GM19455 (cell line): ENCODE data around the gene SERPINB1.
A peak's percentile ranks its signal among the peaks of the same experiment; 100 is the strongest.
"Not testable (repeated sequence)": the region's sequence is repeated elsewhere in the genome, so short reads cannot be mapped to it uniquely, and the experiment has no call there.

Source experiments
- ATAC-seq: cut with Tn5 transposase; IDR thresholded peaks from one replicate; pipeline ENCODE4 v1.9.1; 2021; ENCODE audit not compliant: unreplicated experiment

The SERPINB1 gene

DNA sequence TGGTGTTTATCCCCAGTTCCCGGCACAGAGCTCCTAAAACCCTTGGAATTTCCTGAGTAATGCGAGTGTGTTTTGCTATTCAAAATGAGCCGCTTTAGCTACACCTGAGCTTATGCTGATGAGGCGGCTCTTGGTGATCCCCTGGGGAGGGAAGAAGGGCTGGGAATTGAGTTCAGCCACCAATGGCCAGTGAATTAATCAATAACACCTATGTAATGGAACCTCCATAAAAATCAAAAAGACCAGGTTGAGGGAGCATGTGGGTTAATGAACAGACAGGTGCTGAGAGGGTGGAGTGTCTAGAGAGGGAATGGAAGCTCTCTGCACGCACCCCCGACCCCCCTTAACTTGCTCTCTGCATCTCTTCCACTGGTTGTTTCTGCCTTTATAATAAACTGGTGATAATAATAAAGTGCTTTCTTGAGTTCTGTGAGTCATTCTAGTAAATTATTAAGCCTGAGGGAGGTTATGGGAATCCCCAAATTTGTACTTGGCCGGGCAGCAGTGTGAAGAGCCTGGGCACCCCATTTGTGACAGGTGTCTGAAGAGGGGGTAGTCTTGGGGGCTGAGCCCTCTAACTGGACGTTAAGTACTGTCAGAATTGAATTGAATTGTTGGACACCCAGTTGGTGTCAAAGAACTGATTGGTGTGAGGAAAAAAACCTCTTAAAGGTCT, 24.6 kb upstream of the SERPINB1 start:
- no peak for ATAC-seq

DNA sequence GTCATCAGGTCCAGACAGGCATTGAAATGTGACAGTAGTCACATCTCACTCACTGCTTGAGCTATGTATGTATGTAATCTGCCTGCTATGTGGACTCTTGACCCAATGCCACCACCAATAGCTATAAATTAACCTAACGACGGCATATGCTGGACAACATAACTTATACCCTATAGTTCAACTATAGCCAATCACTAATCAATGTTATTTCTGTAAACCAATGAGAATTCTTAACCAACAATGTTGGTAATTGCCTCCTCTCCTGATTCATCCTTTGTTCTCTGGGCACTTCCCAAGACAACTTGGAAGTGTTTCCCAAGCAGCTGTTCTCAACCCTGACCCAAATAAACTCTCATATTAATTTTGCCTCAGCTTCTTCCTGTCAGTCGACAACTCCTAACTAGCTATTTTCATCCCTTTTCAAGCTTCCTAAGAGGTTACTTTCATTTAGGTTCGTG, 24.1 kb upstream of the SERPINB1 start:
- ATAC-seq, result no peak

DNA sequence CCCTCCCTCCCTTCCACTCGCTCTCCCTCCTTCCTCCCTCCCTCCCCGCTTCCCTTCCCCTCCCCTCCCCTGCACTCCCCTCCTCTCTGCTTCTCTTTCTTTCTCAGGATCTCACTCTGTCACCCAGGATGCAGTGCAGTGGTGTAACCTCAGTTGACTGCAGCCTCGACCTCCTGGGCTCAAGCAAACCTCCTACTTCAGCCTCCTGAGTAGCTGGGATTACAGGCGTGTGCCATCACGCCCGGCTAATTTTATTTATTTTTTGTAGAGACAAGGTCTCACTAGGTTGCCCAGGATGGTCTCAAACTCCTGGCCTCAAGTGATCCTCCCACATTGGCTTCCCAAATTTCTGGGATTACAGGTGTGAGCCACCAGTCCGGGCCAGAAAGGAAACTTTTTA, 23.6 kb upstream of the SERPINB1 start:
- no peak for ATAC-seq

DNA sequence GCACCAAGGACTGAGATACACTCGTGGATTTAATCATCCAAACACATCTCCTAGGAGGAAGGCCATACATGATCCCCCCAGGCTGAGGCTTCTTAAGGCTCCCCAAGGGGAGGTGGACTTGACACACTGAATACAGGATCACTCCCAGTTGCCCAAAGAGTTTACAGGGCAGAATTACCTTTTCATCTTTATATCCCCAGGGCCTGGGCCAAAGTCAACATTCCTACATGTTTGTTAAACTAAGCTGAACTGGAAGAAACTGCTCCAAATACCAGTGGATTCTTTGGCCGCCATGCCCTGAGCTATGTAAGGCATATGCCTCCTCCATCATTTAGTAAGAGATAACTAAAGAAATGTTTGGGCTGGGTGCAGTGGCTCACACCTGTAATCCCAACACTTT, 22.2 kb upstream of the SERPINB1 start:
- ATAC-seq, result no peak

DNA sequence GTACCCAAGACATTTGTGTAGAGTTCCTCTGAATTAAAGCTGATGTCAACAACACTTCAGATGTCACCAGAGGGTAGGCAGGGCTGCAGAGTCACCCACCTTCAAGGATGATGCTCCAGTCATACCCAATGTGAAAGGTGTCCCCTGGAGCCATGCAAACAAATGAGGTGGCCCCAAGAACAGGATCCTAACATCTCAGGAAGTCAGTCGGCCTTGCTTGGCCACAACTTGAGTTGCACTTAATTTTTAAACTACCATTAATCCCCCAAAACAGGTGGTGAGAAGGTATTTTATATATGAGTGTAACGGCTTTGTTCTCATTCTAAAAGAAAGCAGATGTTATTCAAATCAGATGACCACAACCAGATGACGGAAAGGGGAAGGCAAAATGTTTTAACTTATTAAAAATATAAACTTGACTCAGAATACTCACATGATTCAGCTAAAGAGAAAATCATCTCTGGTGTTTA, 21.1 kb upstream of the SERPINB1 start:
- ATAC-seq, result peak; percentile 50

DNA sequence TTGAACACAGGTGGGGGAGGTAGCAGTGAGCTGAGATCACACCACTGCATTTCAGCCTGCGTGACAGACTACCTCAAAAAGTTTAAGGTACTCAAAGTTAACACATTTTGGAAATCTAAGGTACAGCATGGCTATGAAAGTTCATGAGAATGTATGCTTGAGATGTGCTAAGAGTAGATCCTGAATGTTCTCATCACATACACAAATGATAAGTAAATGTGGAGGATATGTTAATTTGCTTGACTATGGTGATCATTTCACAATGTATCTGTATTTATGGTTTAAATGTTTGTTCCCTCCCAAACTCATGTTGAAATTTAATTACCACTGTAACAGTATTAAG, 20.1 kb upstream of the SERPINB1 start:
- ATAC-seq, result no peak

DNA sequence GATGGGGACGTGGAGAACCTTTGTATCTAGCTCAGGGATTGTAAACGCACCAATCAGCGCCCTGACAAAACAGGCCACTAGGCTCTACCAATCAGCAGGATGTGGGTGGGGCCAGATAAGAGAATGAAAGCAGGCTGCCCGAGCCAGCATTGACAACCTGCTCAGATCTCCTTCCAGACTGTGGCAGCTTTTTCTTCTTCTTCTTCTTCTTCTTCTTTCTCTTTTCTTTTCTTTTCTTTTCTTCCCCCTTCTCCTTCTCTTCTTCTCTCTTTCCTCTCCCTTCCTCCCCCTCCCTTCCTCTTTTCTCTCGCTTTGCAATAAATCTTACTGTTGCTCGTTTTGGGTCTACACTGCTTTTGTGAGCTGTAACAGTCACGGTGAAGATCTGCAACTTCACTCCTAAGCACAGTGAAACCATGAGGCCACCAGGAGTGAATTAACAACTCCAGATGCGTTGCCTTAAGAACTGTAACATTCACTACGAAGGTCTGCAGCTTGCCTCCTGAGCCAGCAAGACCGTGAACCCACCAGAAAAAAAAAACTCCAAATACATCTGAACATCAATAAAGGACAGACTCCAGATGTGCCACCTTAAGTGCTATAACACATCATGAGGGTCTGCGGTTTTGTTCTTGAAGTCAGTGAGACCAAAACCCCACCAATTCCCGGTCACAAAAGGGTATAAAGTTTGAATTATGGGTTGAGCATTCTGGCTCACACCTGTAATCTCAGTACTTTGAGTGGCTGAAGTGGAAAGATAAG, 19.6 kb upstream of the SERPINB1 start:
- ATAC-seq, result no peak

DNA sequence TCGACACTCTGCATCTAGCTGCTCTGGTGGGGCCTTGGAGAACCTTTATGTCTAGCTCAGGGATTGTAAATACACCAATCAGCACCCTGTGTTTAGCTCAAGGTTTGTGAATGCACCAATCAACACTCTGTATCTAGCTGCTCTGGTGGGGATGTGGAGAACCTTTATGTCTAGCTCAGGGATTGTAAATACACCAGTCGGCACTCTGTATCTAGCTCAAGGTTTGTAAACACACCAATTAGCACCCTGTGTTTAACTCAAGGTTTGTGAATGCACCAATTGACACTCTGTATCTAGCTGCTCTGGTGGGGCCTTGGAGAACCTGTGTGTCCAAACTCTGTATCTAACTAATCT, 19.0 kb upstream of the SERPINB1 start:
- ATAC-seq, result not testable (repeated sequence)

DNA sequence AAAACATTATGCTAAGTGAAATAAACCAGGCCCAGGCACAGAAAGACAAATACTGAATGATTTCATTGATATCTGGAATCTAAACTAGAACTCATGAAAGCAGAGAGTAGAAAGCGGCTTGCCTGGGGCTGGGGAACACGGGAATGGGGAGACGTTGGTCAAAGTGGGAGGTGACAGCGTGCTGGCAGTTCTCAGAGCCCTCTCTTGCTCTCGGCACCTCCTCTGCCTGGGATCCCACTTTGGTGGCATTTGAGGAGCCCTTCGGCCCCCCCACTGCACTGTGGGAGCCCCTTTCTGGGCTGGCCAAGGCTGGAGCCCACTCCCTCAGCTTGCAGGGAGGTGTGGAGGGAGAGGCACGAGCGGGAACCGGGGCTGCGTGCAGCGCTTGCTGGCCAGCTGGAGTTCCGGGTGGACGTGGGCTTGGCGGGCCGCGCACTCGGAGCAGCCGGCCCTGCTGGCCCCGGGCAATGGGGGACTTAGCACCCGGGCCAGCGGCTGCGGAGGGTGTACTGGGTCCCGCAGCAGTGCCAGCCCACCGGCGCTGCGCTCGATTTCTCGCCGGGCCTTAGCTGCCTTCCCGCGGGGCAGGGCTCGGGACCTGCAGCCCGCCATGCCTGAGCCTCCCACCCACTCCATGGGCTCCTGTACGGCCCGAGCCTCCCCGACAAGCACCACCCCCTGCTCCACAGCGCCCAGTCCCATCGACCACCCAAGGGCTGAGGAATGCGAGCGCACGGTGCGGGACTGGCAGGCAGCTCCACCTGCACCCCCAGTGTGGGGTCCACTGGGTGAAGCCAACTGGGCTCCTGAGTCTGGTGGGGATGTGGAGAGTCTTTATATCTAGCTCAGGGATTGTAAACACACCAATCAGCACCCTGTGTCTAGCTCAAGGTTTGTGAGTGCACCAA, 18.4 kb upstream of the SERPINB1 start:
- ATAC-seq, result not testable (repeated sequence)

DNA sequence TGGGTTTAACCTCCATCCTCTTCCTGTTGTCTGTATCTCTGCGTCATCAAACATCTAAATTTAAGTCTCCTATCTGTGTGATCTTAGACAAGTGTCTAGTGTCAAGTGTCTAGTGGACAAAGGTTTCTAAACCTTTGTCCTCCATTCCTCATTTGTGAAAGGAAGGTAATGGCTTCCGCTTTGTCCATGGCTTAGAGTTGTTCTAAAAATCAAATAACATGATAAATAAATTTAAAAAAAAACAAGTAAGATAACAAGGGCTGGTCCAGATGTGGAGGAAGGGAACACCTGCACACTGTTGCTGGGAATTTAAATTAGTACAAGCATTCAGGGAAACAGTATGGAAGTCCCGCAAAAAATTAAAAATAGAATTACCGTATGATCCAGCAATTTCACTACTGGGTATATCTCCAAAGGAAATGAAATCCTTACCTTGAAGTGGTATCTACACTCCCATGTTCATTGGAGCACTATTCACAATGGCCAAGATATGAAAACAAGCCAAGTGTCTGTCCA, 17.6 kb upstream of the SERPINB1 start:
- ATAC-seq, result no peak

DNA sequence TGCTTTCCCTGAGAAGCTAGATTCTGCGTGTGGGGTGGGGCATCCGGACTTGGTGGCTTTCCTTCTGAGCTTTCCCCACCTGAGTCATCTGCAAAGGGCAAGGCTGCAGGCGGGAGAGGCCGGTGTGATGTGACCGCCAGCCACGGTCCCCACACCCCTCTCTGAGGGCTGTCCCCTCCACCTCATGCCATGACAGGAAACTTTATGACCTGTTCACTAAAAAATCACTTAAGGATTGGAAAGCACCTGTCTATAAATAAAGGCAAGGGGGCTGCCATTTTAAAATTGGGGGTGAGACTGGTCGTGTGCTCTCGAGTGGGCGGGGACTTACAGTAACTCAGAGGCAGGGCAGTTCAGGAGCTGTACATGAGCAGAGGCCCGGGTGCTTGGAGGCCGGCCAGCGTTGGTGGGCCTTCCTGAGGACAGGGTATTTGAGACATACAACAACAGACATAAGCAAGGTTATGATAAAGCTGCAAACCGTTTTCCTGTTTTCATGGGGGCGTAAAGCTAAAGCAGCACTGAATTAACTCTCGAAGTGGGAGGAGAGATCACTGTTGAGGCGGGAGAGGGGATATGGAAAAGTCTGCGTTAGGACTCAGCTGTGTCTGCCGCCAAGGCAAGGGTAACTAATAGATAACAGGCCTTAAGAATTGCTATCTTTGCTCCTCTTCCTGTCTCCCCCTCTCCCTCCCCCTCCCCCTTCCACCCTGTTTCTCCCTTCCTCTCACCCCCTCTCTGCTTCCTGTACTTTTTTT, 16.1 kb upstream of the SERPINB1 start:
- peak; percentile 51 for ATAC-seq

DNA sequence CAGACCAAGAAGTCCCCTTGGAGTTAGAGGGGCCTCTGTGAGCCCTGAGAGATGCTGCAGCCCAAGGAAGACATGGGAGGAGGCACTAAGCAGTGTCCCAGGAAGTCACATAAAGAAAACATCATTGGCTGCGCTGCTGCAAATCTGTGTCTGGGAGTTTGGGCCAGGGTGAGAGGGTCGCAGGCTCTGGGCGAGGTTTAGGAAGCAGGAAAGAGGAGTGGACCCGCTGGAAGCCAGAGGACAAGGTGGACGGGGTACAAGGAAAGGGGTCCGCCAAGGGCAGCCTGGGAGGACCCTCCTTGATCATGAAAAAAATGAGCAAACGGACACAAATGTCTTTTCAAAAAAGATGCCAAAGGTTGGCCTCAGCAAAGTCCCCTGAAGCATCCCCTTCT, 15.5 kb upstream of the SERPINB1 start:
- no peak for ATAC-seq

DNA sequence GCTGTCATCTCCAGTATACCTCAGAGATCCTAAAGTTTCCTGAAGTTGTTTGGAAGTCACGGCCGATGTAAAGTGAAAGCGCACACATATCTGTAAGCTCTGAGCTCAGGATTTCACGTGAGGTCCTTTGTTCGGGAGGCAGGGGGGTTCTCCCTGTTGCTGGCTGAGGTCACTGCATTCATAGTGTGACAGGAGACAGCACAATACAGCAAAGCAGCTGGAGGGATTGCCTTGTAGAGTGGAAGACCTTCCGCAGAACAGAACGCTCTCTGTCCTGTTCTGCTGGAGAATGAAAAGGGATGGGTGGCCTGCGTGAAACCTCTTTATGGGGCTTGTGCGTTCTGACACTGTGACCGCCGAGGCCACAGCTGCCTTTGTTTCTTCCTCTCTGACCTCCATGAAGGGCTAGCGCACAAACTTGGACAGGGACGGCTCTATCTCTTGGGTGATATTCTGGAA, 13.4 kb upstream of the SERPINB1 start:
- ATAC-seq, result no peak

DNA sequence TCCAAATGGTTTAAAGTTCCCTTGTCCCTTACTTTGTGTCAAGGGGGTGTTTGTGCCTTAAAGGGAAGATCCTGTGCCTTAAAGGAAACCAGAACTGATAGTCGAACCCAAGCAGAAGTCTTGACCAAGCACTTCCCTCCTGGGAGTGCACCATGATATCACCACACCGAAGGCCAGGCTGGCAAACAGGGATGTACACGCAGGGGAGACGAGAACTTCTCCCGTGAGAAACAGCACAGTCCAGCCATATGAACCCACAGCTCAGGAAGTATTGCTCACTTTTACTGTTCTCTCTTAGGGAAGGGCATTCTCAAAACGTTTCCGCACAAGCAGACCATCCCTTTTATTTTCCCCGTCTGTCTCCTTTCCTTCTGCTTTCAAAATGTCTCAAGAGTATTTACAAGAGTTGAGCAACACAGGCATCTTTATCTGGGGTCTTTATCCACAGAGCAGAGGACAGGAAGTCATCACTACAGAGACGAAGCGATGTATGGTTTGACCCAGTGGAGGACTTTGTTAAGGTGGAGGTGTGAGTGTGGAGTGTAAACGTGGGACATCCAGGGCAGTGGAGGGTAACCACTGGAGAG, 12.8 kb upstream of the SERPINB1 start:
- no peak for ATAC-seq

DNA sequence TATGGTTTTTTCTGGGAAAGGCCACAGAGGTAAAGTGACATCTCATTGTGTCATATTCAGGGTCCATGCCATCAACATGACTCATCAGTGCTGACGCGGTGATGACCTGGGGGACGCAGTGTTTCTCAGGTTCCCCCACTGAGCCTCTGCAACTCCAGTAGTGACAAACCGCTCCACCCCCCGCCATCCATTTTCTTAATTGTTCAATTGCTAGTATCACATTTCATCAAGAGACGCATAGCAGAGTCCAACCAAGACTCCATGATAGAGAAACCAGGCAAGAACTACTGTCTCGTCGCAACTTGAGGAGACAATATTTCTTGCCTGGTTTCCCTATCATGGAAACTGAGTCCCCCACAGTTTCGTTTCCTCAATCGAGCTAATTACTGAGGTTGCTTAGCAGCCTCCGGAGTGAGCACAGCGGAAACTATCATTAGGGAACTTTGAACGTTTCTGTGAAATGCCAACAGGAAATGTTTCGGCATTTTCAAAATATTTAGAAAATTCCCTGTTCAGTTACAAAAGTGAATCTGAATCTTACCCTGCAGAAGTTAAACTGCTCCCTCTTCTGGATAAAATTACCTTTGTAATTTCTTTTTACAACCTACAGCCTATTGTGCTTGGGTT, 12.2 kb upstream of the SERPINB1 start:
- ATAC-seq, result no peak

DNA sequence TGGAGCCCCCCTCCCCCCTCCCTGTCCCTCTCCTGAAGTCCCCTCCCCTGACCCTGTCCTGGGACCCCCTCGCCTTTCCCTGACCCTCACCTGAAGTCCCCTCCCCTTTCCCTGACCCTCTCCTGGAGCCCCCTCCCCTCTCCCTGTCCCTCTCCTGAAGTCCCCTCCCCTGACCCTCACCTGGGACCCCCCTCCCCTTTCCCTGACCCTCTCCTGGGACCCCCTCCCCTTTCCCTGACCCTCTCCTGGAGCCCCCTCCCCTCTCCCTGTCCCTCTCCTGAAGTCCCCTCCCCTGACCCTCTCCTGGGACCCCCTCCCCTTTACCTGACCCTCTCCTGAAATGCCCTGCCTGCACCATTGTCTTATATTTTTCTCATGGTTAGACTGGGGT, 11.7 kb upstream of the SERPINB1 start:
- ATAC-seq, result not testable (repeated sequence)

DNA sequence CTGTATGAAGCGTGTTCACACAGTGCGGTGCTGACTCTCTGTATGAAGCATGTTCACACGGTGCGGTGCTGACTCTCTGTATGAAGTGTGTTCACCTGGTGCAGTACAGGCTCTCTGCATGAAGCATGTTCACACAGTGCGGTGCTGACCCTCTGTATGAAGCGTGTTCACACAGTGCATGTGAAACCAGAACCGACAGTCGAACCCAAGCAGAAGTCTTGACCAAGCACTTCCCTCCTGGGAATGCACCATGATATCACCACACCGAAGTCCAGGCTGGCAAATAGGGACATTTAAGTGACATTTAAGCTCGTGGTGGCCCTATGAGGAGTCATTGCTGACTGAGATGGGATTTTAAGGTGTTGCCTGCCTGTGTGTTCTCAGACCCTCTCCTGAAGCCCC, 11.3 kb upstream of the SERPINB1 start:
- ATAC-seq, result no peak

DNA sequence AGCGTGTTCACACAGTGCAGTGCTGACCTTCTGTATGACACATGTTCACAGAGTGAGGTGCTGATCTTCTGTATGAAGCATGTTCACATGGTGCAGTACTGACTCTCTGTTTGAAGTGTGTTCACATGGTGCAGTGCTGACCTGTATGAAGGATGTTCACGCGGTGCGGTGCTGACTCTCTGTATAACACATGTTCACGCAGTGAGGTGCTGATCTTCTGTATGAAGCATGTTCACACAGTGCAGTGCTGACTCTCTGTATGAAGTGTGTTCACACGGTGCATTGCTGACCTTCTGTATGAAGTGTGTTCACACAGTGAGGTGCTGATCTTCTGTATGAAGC, 10.8 kb upstream of the SERPINB1 start:
- no peak for ATAC-seq

DNA sequence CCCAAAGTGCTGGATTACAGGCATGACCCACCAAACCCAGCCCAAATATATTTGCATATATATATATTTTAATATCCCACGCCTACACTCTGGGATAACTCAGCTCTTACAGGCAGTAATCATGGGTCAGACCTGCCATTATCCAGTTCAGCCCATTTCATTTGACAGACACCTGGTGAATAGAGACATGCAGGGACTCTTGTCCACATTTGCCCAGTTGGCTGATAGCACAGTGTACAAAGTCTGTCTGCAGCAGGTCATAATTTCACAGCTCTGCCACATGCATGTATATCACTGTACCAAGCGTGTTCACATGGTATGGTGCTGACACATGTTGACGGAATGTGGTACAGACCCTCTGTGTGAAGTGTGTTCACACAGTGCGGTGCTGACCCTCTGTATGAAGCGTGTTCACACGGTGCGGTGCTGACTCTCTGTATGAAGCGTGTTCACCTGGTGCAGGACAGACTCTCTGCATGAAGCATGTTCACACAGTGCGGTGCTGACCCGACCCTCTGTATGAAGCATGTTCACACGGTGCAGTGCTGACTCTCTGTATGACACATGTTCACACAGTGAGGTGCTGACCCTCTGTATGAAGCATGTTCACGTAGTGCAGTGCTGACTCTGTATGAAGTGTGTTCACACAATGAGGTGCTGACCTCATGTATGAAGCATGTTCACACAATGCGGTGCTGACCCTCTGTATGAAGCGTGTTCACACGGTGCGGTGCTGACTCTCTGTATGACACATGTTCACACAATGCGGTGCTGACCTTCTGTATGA, 10.3 kb upstream of the SERPINB1 start:
- no peak for ATAC-seq
